Neural progenitor cell (in vitro differentiated cells): Measurements from ENCODE around the gene SNX8.

Experiments used
- CTCF ChIP-seq: fragments of 200-600 bp; sonication (generic); IDR thresholded peaks from 2 replicates; pipeline ENCODE4 v1.5.1; 2017; ENCODE audit warnings: antibody characterized with exemption, mild to moderate bottlenecking
- EZH2 ChIP-seq: fragments of 200-600 bp; sonication (generic); IDR thresholded peaks from 2 replicates; pipeline ENCODE4 v1.6.1; 2017; ENCODE audit warnings: antibody characterized with exemption, mild to moderate bottlenecking, moderate library complexity

GRCh38 chr7:2214636-2215035, 99.6 kb downstream of the SNX8 start:
- TF ChIP-seq CTCF: no peak
- TF ChIP-seq EZH2: no peak
